Uterus (tissue), 4 donors: ENCODE data around the gene FAM120A. TPM values are rescaled to one million over a fixed set of nuclear protein-coding genes. Genes with fewer than 3 reads are reported as not detected.
A peak's percentile ranks its signal among the peaks of the same experiment; 100 is the strongest.

Source experiments
- DNase-seq, 2 donors: peaks; one replicate each; pipeline ENCODE4 v3.0.0-alpha.2; 2019 to 2020
- H3K27ac ChIP-seq, 2 donors: fragments of 200-600 bp; sonication (generic); 1 replicate in 1 of 2; 2 replicates in 1 of 2; pipeline ENCODE4 v1.5.1; 2016 to 2018
- H3K27me3 ChIP-seq, 2 donors: fragments of 200-600 bp; sonication (generic); one replicate each; pipeline ENCODE4 v1.5.1; 2018 to 2019; ENCODE audit warnings: control low read depth in 1 of 2
- H3K36me3 ChIP-seq, 2 donors: fragments of 200-600 bp; sonication (generic); one replicate each; pipeline ENCODE4 v1.5.1; 2019; ENCODE audit warnings: control low read depth in 1 of 2
- H3K4me1 ChIP-seq, 2 donors: fragments of 200-600 bp; sonication (generic); one replicate each; pipeline ENCODE4 v1.5.1; 2018 to 2019; ENCODE audit warnings: control low read depth in 1 of 2
- H3K4me3 ChIP-seq, 2 donors: fragments of 200-600 bp; sonication (generic); 1 replicate in 1 of 2; 2 replicates in 1 of 2; pipeline ENCODE4 v1.5.1; 2018 to 2019; ENCODE audit warnings: mild to moderate bottlenecking in 1 of 2
- H3K9me3 ChIP-seq, 2 donors: fragments of 200-600 bp; sonication (generic); one replicate each; pipeline ENCODE4 v1.5.1; 2019; ENCODE audit warnings: control low read depth in 1 of 2
- POLR2A ChIP-seq, 2 donors: fragments of 450-650 bp; IDR thresholded peaks; one replicate each; pipeline ENCODE4 v1.6.1; 2016; ENCODE audit warnings: antibody characterized with exemption in 2 of 2, mild to moderate bottlenecking in 1 of 2, moderate library complexity in 1 of 2
- intact Hi-C: fragments of 100-400 bp; cut with DNase I; formaldehyde crosslinking; loops from one replicate; pipeline ENCODE4 v1.15.1; 2023; ENCODE audit warnings: low total_unique reads
- total RNA-seq, 4 donors: library from RNA; depleted of rRNA in 3 of 4; stranded (reverse); fragments of >200 nt in 3 of 4; gene quantifications; one replicate each; pipeline versions ENCODE4 v1.1.0 to v1.2.4, GENCODE V29; 2014 to 2023
- TF ChIP-seq, protein P1 (sequence below), 4 experiments: fragments of 200-600 bp in 2 of 4; fragments of 450-650 bp in 2 of 4; sonication (generic) in 2 of 4; IDR thresholded peaks; one replicate each; pipeline ENCODE4 v1.5.1; 2016 to 2019; ENCODE audit warnings: antibody characterized with exemption in 4 of 4, mild to moderate bottlenecking in 2 of 4, moderate library complexity in 1 of 4
- donor health status: DM: yes; HTN: yes; CAD: no.

Gene FAM120A
- total RNA-seq, 4 donors from 2014 or later: 36.8 to 110 (median 103) TPM

DNA sequence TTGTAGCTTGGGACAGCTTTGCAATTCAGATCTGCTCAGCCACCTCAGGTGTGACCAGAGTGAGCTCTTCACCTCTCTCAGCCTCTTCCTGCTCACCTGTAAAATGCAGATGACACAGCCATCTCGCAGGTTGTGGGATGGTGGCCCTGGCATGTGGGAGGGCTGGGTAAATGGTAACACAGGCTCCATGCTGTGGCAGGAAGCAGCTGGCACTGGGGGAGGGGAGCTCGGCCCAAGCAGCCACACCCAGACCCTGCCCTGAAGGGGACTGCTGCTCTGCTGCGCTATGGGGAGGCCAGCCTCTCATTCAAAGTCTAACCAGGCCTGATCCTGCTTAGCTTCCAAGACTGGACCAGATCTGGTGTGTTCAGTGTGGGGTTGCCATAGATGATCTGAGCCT lies 149.0 kb downstream of the FAM120A start:
- intact Hi-C loops: no loop called here

DNA sequence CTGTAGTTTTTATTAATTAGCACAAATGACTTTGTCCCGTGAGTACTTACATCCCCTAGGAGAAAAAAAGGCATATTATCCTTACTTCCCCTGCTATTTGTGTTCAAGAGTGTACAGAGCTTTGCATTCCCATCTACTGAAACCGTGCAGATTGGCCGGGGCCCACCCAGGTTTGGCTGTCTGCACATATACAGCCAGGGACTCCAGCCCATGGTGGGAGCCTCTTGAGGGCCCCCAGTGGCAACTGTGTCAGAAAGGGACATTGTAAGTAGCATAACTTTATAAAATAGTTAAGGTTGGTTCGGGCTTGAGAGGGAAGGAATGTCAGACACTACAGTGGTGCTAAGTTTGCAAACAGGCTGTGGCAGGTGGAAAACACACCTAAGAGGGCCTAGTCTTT lies 149.6 kb downstream of the FAM120A start:
- H3K27ac ChIP-seq: no peak overlapping the region
- intact Hi-C loops: no loop called here
- H3K4me3 ChIP-seq: no peak overlapping the region
- no peaks in the 10 kb centered on the region for H3K9me3 ChIP-seq
- no peak for DNase-seq
- H3K4me1 ChIP-seq: no peaks in the 10 kb centered on the region
- H3K27me3 ChIP-seq: no peaks in the 10 kb centered on the region
- H3K36me3 ChIP-seq: no peaks in the 10 kb centered on the region
- no peak for TF ChIP-seq POLR2A (IDR thresholded peaks at IDR 0.05)
- TF ChIP-seq, protein P1, sequence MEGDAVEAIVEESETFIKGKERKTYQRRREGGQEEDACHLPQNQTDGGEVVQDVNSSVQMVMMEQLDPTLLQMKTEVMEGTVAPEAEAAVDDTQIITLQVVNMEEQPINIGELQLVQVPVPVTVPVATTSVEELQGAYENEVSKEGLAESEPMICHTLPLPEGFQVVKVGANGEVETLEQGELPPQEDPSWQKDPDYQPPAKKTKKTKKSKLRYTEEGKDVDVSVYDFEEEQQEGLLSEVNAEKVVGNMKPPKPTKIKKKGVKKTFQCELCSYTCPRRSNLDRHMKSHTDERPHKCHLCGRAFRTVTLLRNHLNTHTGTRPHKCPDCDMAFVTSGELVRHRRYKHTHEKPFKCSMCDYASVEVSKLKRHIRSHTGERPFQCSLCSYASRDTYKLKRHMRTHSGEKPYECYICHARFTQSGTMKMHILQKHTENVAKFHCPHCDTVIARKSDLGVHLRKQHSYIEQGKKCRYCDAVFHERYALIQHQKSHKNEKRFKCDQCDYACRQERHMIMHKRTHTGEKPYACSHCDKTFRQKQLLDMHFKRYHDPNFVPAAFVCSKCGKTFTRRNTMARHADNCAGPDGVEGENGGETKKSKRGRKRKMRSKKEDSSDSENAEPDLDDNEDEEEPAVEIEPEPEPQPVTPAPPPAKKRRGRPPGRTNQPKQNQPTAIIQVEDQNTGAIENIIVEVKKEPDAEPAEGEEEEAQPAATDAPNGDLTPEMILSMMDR (IDR thresholded peaks at IDR 0.05): no peak

More for the DNA sequence above, 149.0 kb downstream of the FAM120A start:
- H3K36me3 ChIP-seq: no peaks in the 10 kb centered on the region
- no peak overlapping the region for H3K4me3 ChIP-seq
- H3K27me3 ChIP-seq: no peaks in the 10 kb centered on the region
- H3K27ac ChIP-seq: no peak overlapping the region
- H3K4me1 ChIP-seq: no peaks in the 10 kb centered on the region
- no peaks in the 10 kb centered on the region for H3K9me3 ChIP-seq
- TF ChIP-seq, protein P1 (IDR thresholded peaks at IDR 0.05): no peak
- no peak for TF ChIP-seq POLR2A (IDR thresholded peaks at IDR 0.05)
- no peak for DNase-seq

DNA sequence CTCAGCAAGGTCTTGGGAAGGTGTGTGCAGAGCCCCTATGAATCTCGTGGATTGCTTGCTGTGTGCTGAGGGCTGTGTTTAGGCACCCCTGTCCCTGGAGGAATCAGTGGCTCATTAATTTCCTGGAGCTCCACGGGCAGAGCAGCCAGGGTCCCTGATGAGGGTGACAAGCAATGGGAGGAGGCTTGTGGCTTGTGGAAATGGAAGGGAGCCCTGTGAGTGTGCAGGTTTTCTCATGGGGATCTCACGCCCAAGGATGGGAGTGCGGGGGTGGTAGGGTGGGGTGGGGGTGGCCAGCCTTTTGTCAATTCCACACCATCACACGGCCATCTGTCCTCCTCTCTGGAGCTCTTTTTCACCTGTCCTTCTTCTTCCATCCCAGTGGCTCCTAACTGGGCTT lies 150.2 kb downstream of the FAM120A start:
- H3K27ac ChIP-seq: no peak overlapping the region
- no peaks in the 10 kb centered on the region for H3K27me3 ChIP-seq
- no peak for DNase-seq
- no peaks in the 10 kb centered on the region for H3K36me3 ChIP-seq
- TF ChIP-seq POLR2A (IDR thresholded peaks at IDR 0.05): no peak
- H3K9me3 ChIP-seq: no peaks in the 10 kb centered on the region
- H3K4me3 ChIP-seq: no peak overlapping the region
- H3K4me1 ChIP-seq: no peaks in the 10 kb centered on the region
- intact Hi-C loops: no loop called here

DNA sequence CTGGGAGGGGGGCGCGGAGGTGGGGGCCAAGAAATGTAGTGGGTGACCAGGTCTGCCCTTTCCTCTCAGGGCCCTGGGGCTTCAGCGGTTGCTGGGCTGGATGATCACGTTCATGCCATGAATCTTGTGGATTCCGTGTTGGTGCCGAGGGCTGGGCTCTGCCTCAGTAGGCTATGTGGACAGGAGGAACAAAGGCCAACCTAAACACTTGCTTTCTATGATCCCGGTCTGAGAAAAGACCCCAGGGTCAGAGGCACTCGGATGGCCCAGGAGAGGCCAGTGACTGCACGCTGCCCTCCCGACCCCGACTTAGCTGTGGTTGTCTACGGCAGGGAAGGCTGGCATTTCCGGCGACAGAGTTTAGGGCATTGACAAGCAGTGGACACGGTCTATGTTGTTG lies 151.5 kb downstream of the FAM120A start:
- TF ChIP-seq, protein P1 (IDR thresholded peaks at IDR 0.05): no peak
- no peak for TF ChIP-seq POLR2A (IDR thresholded peaks at IDR 0.05)
- intact Hi-C loops: no loop called here

DNA sequence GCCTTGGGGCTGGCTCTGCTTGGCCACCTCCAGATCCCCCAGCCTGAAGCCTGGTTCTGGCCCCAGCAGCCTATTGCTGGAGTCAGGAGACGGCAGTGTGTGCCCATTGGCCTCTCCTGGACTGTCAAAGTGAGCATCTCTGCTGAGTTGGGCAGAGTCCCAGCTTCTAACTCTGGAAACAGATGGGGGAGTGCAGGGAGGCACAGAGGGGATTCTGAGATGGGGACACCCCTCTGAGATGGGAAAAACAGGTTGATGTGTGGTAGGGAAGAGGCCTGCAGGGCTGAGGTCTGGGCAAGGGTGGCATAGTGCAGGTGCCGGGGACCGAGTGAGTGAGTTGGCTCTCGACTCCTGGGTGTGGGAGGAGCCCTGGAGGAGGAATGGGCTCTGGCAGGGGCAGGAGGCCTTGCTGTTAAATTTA lies 152.4 kb downstream of the FAM120A start:
- intact Hi-C loops: no loop called here
- H3K27ac ChIP-seq: peak overlapping the region in 1 of 2 donors; percentile 42

More for the DNA sequence above, 151.5 kb downstream of the FAM120A start:
- Histone ChIP-seq H3K27me3 (no peaks in the 10 kb centered on the region), H3K36me3 (no peaks in the 10 kb centered on the region), H3K4me3 (no peak overlapping the region), H3K9me3 (no peaks in the 10 kb centered on the region), H3K27ac (no peak overlapping the region), H3K4me1 (no peaks in the 10 kb centered on the region)
- DNase-seq: no peak

More for the DNA sequence above, 152.4 kb downstream of the FAM120A start:
- no peaks in the 10 kb centered on the region for H3K27me3 ChIP-seq
- TF ChIP-seq POLR2A (IDR thresholded peaks at IDR 0.05): no peak
- TF ChIP-seq, protein P1 (IDR thresholded peaks at IDR 0.05): no peak
- no peaks in the 10 kb centered on the region for H3K36me3 ChIP-seq
- DNase-seq: peak in 1 of 2 donors; percentile 49
- H3K4me3 ChIP-seq: no peak overlapping the region
- H3K9me3 ChIP-seq: peaks cover 0 to under 1% of the 10 kb centered on the region in 2 donors
- H3K4me1 ChIP-seq: no peaks in the 10 kb centered on the region
